Stimulated activated CD8-positive, alpha-beta memory T cell treated with anti-CD3 and anti-CD28 coated beads, Interleukin-4, amount 100 ng/mL, for 48 hours (primary cell): Measurements from ENCODE around the gene RAB4A.
"Not testable (repeated sequence)": the region's sequence is repeated elsewhere in the genome, so short reads cannot be mapped to it uniquely, and the experiment has no call there.

Experiments
- DNase-seq: peaks from one replicate; pipeline ENCODE4 v3.0.0-alpha.2; 2020

Gene RAB4A

DNA sequence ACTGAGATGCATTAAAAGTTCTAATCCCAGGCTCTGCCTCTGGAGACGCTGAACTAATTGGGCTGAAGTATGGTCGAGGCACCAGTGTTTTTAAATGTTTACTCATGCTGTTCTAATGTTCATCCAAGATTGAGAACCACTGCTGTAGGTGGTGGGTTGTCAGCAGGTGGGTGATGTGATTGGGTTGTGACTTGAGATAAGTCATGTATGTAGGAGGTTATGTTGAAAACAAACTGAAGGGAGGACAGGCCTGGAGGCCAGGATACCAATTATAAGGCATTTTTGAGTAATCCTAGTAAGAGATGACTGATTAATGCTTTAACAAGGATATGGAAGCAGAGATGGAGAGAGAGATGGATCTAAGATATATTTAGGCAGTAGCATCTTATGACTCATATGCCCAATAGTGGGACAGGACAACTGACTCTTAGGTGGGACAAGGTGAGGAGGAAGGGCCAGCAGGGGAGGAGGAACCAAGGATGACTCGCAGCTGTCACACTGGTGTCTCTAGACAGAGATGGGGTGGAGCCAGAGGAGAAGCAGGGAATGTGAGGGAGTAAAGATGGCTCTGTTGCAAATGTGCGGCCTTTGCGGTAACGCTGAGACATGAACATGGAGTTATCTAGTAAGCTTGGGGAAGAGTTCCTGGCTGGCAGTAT, 29.3 kb downstream of the RAB4A start:
- DNase-seq: no peak

DNA sequence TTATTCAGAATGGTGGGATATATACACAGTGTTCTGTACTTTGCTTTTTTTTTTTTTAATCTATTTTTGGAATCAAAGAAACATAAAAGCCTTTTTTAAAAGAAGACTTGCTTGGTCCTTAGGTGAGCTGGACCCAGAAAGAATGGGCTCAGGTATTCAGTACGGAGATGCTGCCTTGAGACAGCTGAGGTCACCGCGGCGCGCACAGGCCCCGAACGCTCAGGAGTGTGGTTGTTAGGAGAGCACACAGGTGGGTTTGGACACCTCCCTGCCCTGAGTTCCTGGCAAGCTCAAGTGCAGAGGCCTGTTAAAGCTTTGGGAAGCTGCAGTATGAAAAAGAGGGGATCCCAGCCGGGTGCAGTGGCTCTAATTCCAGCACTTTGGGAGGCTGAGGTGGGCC, 31.8 kb downstream of the RAB4A start:
- DNase-seq: no peak

DNA sequence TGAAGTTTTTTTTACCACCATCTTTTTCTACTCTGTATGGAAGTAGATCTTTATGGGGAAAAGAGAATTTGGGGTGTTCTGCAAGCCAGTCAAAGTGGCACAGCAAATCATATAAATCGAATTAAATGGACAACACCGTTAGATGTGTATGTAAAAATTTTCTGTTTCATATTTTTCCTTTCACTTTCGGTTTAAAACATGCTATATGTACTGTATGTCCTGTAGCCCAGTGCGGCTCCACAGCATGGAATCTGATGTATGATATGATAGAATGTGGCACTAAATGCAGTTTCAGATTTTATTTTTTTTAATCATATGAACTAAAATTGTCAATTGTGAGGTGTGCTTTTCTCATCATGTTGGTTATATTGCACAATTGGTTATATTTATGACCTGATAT, 32.9 kb downstream of the RAB4A start:
- DNase-seq: no peak

DNA sequence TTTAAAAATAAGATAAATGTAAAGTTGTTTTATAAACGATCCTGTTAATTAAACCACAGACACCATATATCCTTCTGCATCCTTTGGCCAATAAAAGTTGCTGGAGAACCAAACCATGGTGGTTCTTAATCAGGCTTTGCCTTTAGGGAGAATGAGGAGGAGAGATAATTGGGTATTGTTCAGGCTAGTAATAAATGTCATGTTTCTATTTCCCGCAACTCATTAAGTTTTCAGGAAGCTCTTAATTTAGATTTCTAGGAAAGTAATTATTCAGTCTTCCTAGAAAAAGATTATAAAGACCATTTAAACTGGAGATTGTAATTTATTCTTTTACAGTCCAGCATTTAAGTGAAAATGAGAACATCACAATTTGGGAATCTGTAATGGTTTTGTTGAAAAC, 34.5 kb downstream of the RAB4A start:
- no peak for DNase-seq

DNA sequence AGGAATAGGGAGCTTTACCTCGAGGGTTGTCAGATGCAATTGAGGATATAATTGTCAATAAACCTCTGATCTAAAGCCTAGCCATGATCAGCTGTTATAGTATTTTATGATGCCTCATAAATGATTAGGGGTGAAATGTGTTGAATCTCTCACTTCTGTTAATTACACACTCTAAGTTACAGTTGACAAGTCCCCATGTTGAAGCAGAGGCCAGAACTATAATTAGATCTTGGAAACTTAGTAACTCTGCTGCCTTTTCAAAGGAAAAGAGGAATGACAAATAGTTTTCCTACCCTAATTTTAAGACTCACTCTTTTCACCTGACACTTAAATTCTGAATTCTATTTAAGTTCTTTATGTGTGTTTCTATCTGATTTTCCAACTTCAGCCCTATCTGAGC, 38.2 kb downstream of the RAB4A start:
- DNase-seq: no peak

DNA sequence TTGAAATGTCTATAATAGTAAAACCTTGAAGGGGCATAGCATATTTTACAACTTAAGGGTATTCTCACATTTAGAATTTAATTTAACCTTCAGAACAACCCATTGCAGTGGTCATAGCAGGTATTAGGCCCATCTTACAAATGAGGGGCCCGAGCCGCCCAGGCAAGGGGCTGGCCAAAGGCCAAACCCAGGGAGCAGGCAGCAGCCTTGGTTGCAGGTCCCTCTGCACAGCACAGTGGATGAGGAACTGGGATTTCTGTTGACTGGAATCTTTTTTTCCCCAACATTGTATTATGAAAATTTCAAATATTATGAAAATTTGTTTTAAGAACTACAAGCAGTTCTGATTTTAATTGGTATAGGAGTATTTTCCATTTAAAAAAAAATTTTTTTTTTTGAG, 38.8 kb downstream of the RAB4A start:
- DNase-seq: no peak

DNA sequence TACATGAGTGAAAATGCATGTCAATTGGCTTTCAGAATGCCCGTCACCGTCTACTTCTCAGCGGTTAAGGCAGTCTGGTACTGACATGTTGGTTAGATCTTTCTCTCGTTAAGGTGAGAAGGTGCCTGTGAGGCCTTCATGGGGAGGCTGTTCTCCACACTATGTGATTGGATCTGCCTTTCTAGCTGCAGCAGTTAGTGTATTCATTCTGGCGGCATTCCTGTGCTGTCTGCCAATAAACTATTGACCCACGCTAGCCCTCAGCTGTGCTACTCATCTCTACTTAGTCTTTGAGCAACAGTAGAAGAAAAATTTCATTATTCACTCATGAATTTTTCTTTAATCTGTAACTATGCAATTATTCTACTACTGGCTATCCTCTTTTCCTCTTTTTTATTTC, 39.9 kb downstream of the RAB4A start:
- DNase-seq: no peak

DNA sequence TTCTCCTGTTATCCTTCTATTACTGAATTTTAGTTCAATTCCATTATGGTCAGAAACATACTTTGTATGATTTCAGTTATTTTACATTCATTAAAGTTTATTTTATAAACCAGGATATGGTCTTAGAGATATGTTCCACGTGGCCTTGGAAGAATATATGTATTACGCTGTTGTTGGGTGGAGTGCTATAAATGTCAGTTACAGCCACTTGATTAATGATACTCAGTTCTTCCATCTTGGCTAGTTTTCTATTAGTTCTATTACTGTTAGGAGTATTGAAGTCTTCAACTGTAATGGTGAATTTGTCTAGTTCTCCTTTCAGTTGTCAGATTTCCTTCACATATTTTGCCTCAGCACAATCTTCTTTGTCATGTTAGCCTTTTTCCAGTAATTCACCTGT, 45.3 kb downstream of the RAB4A start:
- no peak for DNase-seq

DNA sequence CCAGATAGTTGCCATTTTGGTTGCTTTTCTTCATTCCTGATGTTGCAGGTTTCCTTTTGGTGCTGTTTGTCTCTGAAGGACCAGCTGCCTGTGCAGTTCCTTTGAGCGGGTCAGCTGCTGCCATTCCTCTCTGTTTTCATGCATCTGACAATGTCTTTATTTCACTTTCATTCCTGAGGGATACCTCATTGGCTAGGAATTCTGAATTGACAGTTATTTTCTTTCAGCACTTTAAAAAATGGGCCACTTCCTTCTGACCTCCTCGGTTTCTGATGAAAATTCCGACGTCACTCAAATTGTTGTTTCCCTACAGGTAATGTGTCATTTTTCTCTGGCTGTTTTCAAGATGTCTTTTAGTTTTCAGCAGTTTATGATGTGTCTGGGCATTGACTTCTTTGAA, 47.1 kb downstream of the RAB4A start:
- DNase-seq: no peak

DNA sequence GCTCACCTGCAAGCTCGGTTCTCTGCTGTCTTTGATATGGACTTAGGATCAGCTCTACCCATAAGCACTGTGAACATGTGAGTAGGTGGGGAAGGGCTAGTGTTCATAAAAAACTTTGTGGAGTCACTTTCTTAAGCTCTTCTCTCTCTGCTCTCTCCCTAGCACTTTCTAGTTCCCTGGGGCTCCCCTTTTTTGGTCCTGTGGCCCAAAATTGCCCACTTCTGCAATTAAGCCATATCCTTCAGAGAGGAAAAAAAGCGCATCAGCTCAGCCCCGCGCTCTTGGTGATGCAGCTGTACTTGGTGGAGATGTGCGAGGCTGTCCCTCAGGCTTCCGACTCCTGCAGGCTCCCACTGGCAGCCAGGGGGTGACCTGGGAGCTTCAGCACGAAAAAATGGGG, 48.6 kb downstream of the RAB4A start:
- no peak for DNase-seq

DNA sequence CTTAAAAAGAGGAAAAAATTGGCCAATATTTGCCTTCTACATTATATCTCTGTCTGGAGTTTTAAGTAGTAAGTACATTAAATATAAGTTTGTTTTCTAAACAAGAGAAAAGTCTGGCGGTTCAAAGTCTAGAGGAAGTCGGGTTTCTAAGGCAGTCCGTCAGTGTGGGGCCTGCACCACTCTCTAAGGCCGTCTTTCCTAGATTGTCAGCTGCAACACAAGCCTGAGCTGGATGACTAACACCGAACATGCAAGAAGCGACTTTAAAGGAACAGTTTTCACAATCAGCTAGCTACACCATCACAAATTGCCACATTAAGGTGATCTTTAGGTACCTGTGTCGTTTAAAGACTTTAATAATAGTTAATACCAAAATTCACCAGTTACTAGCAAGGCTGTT, 52.3 kb downstream of the RAB4A start:
- DNase-seq: no peak

DNA sequence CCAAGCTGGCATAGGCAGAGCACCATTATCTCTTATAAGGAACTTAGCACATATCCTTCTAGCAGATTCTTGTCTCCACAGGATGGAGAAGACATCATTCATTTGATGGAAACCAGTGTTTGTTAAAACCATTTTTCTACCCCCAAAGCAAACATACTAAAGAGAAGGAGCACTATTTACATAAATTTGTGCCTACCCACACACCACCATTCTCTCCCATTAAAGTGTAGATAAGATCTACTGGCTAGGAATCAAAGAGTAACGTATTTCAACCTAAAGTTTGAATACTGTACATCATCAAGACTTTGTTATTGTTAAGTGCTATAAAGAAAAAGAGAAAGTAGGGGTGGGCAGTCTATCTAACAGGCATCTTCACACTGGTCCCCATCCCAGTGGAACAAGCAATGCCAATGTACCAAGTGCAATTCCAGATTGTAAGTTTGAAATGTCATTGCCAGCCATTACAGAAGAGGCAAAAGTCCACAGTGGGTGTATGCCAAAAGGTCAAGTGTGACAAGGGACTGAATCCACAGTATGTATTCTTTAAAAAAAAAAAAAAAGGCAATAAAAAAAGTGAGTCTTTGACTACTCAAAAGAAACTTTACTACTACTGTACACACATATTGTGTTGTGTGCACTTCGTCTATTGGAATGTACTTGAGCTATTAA, 53.1 kb downstream of the RAB4A start:
- DNase-seq: no peak

DNA sequence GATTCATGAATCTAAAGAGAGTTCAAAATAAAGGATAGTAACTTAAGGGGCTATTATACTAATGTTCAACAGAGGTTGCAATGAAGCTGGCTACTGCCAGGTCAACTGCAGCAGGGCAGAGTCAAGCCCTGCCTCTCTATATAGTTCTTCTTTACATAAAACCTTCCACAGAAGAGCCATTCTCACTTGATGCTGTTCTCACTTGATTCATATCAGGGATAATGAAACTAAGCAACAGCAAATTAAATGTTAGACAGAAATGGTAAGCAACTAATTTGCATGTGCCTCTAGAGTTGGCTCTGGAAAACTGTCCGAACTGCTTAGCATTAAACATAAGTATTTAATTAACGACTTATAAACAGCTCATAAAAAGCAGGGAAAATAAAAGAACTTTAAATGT, 54.5 kb downstream of the RAB4A start:
- DNase-seq: no peak

DNA sequence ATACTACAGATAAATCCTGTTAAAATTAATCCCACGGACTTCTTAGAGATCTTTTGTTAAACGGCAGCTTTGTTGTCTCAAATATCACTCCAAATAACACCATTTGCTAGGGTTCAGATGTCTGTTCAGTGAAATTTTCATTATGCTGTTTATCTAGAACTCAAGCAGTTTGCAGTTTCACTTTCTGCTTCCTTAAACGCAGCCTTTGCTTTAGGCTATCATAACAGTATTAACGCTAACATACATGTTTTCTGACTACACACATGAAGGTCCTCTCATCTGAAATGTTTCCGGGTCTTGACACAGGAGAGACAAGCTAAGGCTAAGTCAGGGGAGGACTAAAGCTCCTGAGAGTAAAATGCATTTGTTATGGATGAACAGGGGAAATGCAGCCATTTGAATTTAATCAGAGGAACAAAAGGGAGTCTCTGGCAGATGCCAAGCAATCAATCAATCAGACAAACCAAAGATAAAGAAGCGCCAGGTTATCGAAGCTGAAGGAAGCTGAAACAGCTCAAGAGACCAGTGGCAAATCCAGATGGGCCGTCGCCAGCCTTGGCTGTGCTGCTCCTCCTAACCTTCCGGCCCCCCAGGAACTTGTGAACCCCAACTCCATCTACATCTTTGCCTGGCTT, 55.1 kb downstream of the RAB4A start:
- no peak for DNase-seq

DNA sequence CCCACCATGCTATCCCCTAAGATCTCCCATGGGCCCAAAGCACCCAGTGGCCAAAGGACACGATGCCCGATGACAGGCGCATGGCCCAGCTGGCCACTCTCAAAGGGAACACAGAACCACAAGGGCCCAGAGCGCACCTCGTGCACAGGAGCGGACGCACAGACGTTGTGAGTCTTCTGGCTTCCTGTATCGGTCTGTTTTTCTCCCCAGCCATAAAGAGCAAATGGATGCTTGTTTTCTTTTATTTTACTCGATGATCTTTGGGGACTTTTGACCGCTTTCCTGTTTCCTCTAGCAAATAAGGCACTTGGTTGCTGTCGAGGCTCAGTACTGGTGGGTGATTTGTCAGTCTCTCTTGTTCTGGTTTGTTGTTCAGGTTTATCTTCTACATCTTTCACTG, 55.7 kb downstream of the RAB4A start:
- DNase-seq: no peak

DNA sequence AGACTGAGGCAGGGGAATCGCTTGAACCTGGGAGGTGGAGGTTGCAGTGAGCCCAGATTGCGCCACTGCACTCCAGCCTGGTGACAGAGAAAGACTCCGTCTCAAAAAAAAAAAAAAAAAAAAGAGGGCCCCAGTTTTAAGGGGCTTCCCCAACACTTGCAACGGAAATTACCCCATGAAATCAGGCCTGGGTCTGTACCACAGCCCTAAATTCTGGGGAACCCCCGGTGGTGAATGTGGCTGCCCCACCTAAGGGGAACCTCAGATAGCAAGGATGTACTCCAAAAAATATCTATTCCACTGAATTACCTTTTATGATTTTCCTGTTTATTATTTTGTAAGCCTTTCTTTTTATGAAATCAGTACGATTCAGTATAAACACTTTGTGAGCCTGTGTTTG, 56.9 kb downstream of the RAB4A start:
- DNase-seq: not testable (repeated sequence)

DNA sequence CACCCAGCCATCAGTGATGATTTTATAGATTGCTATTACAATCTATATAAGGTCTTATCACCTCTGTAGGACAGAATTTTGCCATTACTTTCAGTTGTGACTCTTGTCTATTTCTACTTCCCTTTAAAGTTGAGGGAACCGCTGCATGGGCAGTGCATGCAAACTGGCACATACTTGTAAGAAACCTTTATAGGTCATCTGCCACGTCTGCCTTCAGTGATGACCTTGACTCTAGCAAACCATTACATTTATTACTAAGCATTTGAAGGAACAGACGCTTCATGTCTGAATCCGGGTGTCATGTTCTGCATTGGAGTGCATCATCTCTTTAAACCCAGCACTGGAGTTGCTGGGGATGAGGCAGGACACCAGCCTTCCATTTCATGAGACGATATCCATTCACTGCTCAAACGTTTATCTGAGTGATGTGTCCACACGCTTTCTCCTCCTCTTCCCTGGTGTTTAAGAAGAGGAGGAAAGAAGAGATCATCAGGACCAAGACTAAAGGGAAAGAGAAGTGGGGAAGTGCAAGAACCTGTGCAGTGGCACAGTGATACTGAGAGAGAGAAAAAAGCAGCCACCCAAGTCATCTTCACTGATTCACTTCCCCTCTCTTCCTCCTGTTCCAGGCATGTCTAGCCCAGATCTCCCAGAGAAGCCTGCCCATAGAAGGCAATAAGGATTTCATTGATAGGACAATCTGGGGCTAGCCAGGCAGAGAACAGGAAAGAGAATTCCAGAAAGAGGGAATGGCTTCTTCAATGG, 57.9 kb downstream of the RAB4A start:
- no peak for DNase-seq

DNA sequence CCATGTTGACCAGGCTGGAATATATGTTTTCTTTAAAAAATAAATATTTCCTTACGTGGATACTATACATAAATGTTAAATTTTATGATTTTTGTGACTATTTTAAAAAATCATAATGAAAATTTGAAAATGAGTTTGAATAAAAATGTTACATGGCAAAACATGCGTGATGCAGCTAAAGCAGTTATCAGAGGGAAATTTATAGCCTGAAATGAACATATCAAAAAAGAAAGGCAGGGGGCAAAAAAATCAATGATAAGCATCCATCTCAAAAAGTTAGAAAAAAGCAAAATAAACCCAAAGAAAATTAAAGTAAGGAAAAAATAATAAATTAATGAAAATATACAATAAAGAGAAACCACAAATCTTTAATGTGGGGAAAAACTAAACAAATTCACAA, 63.4 kb downstream of the RAB4A start:
- DNase-seq: no peak

DNA sequence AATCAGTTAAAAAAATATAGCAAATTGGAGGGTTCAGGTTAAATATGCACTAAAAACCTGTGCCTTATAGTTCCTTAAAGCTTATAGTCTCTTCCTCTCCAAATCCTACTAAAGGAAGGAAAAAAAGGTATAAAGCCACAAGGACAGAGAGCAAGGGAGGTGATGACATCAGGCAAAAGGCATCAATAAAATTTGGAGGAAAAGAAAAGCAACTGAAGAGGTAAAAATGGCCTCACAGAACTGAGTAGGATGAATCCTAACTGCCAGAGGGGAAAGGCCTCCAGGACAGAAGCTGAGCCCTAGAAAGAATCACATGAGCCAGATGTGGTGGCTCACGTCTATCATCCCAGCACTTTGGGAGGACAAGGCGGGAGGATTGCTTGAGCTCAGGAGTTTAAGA, 63.8 kb downstream of the RAB4A start:
- DNase-seq: no peak

DNA sequence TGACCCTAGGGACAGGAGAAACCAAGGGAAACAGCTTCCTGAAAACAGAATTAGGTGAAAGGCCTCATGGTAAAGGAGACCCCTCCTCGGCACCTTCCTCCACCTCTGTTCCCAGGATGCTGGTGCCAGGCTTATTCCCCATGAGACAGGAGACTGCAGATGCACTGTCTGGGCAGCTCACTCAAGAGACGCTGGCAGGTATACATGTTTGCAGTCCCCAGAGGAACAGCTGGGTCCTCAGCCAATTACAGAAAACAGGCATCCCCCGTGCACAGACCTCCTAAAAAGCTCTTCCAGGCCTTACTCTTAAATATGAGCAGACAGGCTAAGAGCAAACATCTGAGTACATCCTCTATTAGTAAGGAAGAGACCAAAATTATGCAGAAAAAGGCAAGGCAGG, 65.4 kb downstream of the RAB4A start:
- DNase-seq: no peak

DNA sequence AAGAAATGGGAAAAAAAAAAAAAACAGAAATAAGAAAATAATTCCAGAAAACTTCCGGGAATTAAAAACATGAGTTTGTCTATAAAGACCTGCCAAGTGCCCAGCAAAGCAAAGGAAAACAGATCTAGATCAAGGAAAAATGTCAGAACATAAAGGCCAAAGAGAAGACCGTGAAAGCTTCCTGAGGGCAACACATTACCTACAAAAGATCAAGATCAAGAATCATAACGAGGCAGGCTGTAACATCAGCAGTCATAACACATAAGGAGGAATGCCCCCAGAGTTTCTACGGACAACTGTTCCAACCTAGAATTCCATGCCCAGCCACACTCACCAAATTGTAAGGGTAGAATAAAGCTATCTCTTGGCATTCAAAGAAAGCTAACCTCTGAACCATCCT, 68.2 kb downstream of the RAB4A start:
- no peak for DNase-seq

DNA sequence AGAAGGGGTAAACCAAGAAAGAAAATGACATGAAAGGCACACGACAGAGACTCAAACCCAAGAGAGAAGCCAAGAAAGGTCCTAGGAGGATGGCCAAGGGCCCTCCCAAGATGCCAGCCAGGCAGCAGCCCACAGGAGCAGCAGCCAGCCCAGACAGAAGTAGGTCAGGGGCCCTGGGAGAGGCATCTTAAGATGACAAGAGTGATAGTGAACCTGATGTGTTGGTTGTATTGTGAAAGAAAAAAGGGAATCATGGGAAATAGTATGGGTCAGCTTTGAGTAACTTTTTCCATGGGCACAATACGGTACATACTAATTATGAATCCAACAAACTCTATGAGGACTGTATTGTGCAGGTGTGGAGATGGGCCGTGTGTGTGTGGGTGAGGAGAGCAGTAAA, 68.6 kb downstream of the RAB4A start:
- no peak for DNase-seq

DNA sequence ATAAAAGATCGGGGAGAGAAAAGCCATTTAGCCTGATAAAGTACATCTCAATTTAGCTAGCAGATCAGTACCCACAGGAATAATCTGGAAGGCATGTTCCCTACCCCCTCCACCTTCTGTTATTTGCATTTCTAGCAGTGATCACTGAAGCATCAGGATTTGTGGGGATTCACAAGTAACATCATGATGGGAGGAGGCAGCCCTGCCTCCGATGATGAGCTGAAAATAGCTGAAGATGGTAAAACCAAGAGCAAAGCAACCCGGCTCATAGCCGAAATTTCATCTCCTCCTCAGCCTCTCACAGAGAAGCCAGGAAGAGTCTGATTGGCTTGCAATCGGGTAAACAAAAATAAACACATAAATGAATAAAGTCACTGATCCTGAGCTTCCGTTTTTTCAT, 69.6 kb downstream of the RAB4A start:
- no peak for DNase-seq
